WTC11 (cell line): Measurements from ENCODE around the gene ACTL8.

ENCODE experiments used
- ZNF671 ChIP-seq: fragments of 250-450 bp; sonication (Bioruptor Pico); IDR thresholded peaks from 2 replicates; pipeline ENCODE4 v1.8.0; 2021; ENCODE audit warnings: mild to moderate bottlenecking
- TF ChIP-seq, protein P1 (sequence below): fragments of 200-600 bp; IDR thresholded peaks from 2 replicates; pipeline ENCODE4 v1.8.0; 2022; ENCODE audit warnings: antibody characterized with exemption

DNA sequence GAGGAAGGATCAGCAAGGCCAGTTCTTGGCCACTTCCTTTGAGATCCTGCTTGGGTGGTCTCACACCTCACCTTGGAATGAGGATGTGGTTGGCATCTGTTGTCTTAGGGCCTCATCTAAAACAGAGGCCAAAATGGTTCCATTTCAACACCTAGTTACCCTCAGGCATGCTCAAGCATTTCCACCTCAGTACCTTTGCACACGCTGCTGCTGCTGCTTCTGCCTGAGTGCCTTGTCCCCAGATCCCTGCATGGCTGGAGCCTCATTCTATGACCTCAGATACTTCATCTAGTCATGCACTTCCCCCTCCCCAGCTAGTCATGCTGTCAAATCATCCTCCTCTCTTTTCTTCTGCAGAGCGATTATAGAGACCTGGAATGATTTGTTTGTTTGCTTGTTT is 86.8 kb downstream of the ACTL8 start:
- TF ChIP-seq ZNF671 (CRISPR knock-in tag) = no peak
- TF ChIP-seq, protein P1, sequence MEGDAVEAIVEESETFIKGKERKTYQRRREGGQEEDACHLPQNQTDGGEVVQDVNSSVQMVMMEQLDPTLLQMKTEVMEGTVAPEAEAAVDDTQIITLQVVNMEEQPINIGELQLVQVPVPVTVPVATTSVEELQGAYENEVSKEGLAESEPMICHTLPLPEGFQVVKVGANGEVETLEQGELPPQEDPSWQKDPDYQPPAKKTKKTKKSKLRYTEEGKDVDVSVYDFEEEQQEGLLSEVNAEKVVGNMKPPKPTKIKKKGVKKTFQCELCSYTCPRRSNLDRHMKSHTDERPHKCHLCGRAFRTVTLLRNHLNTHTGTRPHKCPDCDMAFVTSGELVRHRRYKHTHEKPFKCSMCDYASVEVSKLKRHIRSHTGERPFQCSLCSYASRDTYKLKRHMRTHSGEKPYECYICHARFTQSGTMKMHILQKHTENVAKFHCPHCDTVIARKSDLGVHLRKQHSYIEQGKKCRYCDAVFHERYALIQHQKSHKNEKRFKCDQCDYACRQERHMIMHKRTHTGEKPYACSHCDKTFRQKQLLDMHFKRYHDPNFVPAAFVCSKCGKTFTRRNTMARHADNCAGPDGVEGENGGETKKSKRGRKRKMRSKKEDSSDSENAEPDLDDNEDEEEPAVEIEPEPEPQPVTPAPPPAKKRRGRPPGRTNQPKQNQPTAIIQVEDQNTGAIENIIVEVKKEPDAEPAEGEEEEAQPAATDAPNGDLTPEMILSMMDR = no peak
